Stimulated activated naive CD8-positive, alpha-beta T cell treated with anti-CD3 and anti-CD28 coated beads, Interleukin-15, amount 100 ng/mL, for 72 hours (primary cell): Measurements from ENCODE around the gene GK2.

Source experiments
- ATAC-seq: fragments of 150-1000 bp; cut with Tn5 transposase; 2 replicates; pipeline ENCODE4 v1.10.0; 2021; ENCODE audit warnings: mild to moderate bottlenecking, moderate library complexity
- DNase-seq, 2 donors: peaks; one replicate each; pipeline ENCODE4 v3.0.0; 2021 to 2022
- H3K27ac Mint-ChIP-seq, 2 donors: one replicate each; pipeline ENCODE4 v1.8.0; 2022; ENCODE audit warnings: mild to moderate bottlenecking in 2 of 2, mixed read lengths in 2 of 2, moderate library complexity in 2 of 2
- H3K27me3 Mint-ChIP-seq: one replicate; pipeline ENCODE4 v1.8.0; 2022; ENCODE audit warnings: mixed read lengths
- H3K4me1 Mint-ChIP-seq: one replicate; pipeline ENCODE4 v1.8.0; 2022; ENCODE audit warnings: mild to moderate bottlenecking, mixed read lengths
- H3K4me3 Mint-ChIP-seq, 2 donors: one replicate each; pipeline ENCODE4 v1.8.0; 2022; ENCODE audit warnings: mild to moderate bottlenecking in 2 of 2, mixed read lengths in 2 of 2, moderate library complexity in 1 of 2
- H3K9me3 Mint-ChIP-seq, 2 donors: one replicate each; pipeline ENCODE4 v1.8.0; 2022; ENCODE audit warnings: mixed read lengths in 2 of 2

The GK2 gene

GRCh38 chr4:79403356-79403755 is 4.7 kb downstream of the GK2 start:
- H3K9me3 Mint-ChIP-seq = peaks cover 0 to 1% of the 10 kb centered on the region in 2 donors
- no peaks in the 10 kb centered on the region for H3K4me1 Mint-ChIP-seq
- no peaks in the 10 kb centered on the region for H3K27me3 Mint-ChIP-seq
- no peak overlapping the region for H3K4me3 Mint-ChIP-seq
- DNase-seq = no peak
- no peak for ATAC-seq
- H3K27ac Mint-ChIP-seq = no peak overlapping the region

- no peaks in the 10 kb centered on the region for H3K4me1 Mint-ChIP-seq
- no peak overlapping the region for H3K27ac Mint-ChIP-seq
- H3K27me3 Mint-ChIP-seq = no peaks in the 10 kb centered on the region
- H3K4me3 Mint-ChIP-seq = no peak overlapping the region
- no peak for ATAC-seq
- H3K9me3 Mint-ChIP-seq = no peaks in the 10 kb centered on the region
- no peak for DNase-seq
These were observed 5.6 kb downstream of the GK2 start for GRCh38 chr4:79402332-79402851.

GRCh38 chr4:79399076-79399475 is 9.0 kb downstream of the GK2 start:
- ATAC-seq = no peak
- H3K9me3 Mint-ChIP-seq = no peaks in the 10 kb centered on the region
- no peaks in the 10 kb centered on the region for H3K27me3 Mint-ChIP-seq
- H3K27ac Mint-ChIP-seq = no peak overlapping the region
- no peak for DNase-seq
- H3K4me1 Mint-ChIP-seq = no peaks in the 10 kb centered on the region
- no peak overlapping the region for H3K4me3 Mint-ChIP-seq

- ATAC-seq = no peak
- Mint-ChIP-seq H3K4me1 (no peaks in the 10 kb centered on the region), H3K9me3 (no peaks in the 10 kb centered on the region), H3K4me3 (no peak overlapping the region), H3K27me3 (no peaks in the 10 kb centered on the region), H3K27ac (peak overlapping the region in 1 of 2 donors; percentile 15)
- DNase-seq = no peak
These were observed 10.1 kb downstream of the GK2 start for GRCh38 chr4:79397951-79398350.

- Mint-ChIP-seq H3K27ac (no peak overlapping the region), H3K9me3 (no peaks in the 10 kb centered on the region), H3K27me3 (no peaks in the 10 kb centered on the region), H3K4me3 (no peak overlapping the region), H3K4me1 (no peaks in the 10 kb centered on the region)
- DNase-seq (no peak), ATAC-seq (no peak)
These were observed 11.2 kb downstream of the GK2 start for GRCh38 chr4:79396794-79397193.

- Mint-ChIP-seq H3K4me1 (no peaks in the 10 kb centered on the region), H3K4me3 (no peak overlapping the region), H3K27me3 (no peaks in the 10 kb centered on the region), H3K27ac (no peak overlapping the region), H3K9me3 (no peaks in the 10 kb centered on the region)
- ATAC-seq = no peak
- no peak for DNase-seq
These were observed 12.2 kb downstream of the GK2 start for GRCh38 chr4:79395841-79396240.

- H3K27ac Mint-ChIP-seq = no peak overlapping the region
- H3K4me3 Mint-ChIP-seq = no peak overlapping the region
- DNase-seq (no peak), ATAC-seq (no peak)
- H3K27me3 Mint-ChIP-seq = no peaks in the 10 kb centered on the region
- no peaks in the 10 kb centered on the region for H3K4me1 Mint-ChIP-seq
- no peaks in the 10 kb centered on the region for H3K9me3 Mint-ChIP-seq
These were observed 17.1 kb downstream of the GK2 start for GRCh38 chr4:79390890-79391289.

GRCh38 chr4:79385641-79386040 is 22.4 kb downstream of the GK2 start:
- no peak for ATAC-seq
- no peak for DNase-seq
- Mint-ChIP-seq H3K9me3 (no peaks in the 10 kb centered on the region), H3K4me3 (no peak overlapping the region), H3K4me1 (no peaks in the 10 kb centered on the region), H3K27me3 (no peaks in the 10 kb centered on the region), H3K27ac (no peak overlapping the region)

- no peak overlapping the region for H3K27ac Mint-ChIP-seq
- H3K4me1 Mint-ChIP-seq = no peaks in the 10 kb centered on the region
- no peaks in the 10 kb centered on the region for H3K9me3 Mint-ChIP-seq
- DNase-seq (no peak), ATAC-seq (no peak)
- no peak overlapping the region for H3K4me3 Mint-ChIP-seq
- H3K27me3 Mint-ChIP-seq = peaks cover 4% of the 10 kb centered on the region
These were observed 26.9 kb downstream of the GK2 start for GRCh38 chr4:79381161-79381560.

- Mint-ChIP-seq H3K4me1 (no peaks in the 10 kb centered on the region), H3K9me3 (no peaks in the 10 kb centered on the region), H3K4me3 (no peak overlapping the region), H3K27ac (no peak overlapping the region), H3K27me3 (no peaks in the 10 kb centered on the region)
- no peak for DNase-seq
- ATAC-seq = no peak
These were observed 38.0 kb downstream of the GK2 start for GRCh38 chr4:79370026-79370425.

GRCh38 chr4:79367096-79367495 is 40.9 kb downstream of the GK2 start:
- Mint-ChIP-seq H3K27me3 (no peaks in the 10 kb centered on the region), H3K4me1 (no peaks in the 10 kb centered on the region), H3K4me3 (no peak overlapping the region), H3K9me3 (no peaks in the 10 kb centered on the region), H3K27ac (no peak overlapping the region)
- ATAC-seq = no peak
- no peak for DNase-seq

GRCh38 chr4:79366422-79366821 is 41.6 kb downstream of the GK2 start:
- Mint-ChIP-seq H3K27me3 (no peaks in the 10 kb centered on the region), H3K4me3 (no peak overlapping the region), H3K9me3 (no peaks in the 10 kb centered on the region), H3K4me1 (no peaks in the 10 kb centered on the region), H3K27ac (no peak overlapping the region)
- no peak for ATAC-seq
- DNase-seq = no peak

- H3K27me3 Mint-ChIP-seq = no peaks in the 10 kb centered on the region
- no peak overlapping the region for H3K27ac Mint-ChIP-seq
- no peaks in the 10 kb centered on the region for H3K4me1 Mint-ChIP-seq
- H3K4me3 Mint-ChIP-seq = no peak overlapping the region
- DNase-seq (no peak), ATAC-seq (no peak)
- no peaks in the 10 kb centered on the region for H3K9me3 Mint-ChIP-seq
These were observed 44.0 kb downstream of the GK2 start for GRCh38 chr4:79364061-79364460.

GRCh38 chr4:79362626-79363025 is 45.4 kb downstream of the GK2 start:
- no peak overlapping the region for H3K27ac Mint-ChIP-seq
- DNase-seq (no peak), ATAC-seq (no peak)
- no peaks in the 10 kb centered on the region for H3K27me3 Mint-ChIP-seq
- no peaks in the 10 kb centered on the region for H3K9me3 Mint-ChIP-seq
- H3K4me1 Mint-ChIP-seq = no peaks in the 10 kb centered on the region
- no peak overlapping the region for H3K4me3 Mint-ChIP-seq

- DNase-seq = no peak
- no peak overlapping the region for H3K4me3 Mint-ChIP-seq
- H3K9me3 Mint-ChIP-seq = no peaks in the 10 kb centered on the region
- H3K27ac Mint-ChIP-seq = no peak overlapping the region
- H3K27me3 Mint-ChIP-seq = no peaks in the 10 kb centered on the region
- ATAC-seq = no peak
- H3K4me1 Mint-ChIP-seq = no peaks in the 10 kb centered on the region
These were observed 48.0 kb downstream of the GK2 start for GRCh38 chr4:79360006-79360405.

- no peaks in the 10 kb centered on the region for H3K9me3 Mint-ChIP-seq
- DNase-seq (no peak), ATAC-seq (no peak)
- H3K4me1 Mint-ChIP-seq = no peaks in the 10 kb centered on the region
- no peak overlapping the region for H3K27ac Mint-ChIP-seq
- H3K27me3 Mint-ChIP-seq = no peaks in the 10 kb centered on the region
- H3K4me3 Mint-ChIP-seq = no peak overlapping the region
These were observed 49.6 kb downstream of the GK2 start for GRCh38 chr4:79358438-79358837.

- Mint-ChIP-seq H3K27ac (no peak overlapping the region), H3K4me1 (no peaks in the 10 kb centered on the region), H3K9me3 (no peaks in the 10 kb centered on the region), H3K27me3 (no peaks in the 10 kb centered on the region), H3K4me3 (no peak overlapping the region)
- no peak for DNase-seq
- no peak for ATAC-seq
These were observed 50.7 kb downstream of the GK2 start for GRCh38 chr4:79357365-79357764.
